ENCODE results near the gene LAPTM5. TPM values are rescaled to one million over a fixed set of nuclear protein-coding genes. Genes with fewer than 3 reads are reported as not detected.
"Not testable (repeated sequence)": the region's sequence is repeated elsewhere in the genome, so short reads cannot be mapped to it uniquely, and the experiment has no call there.

The LAPTM5 gene
- total RNA-seq, 4 donors from 2014 or later, result 8.7 to 21.5 (median 15.6) TPM

GRCh38 chr1:30688920-30689794, 68.4 kb downstream of the LAPTM5 start:
- WGBS, 2 donors, result 81 to 84% methylated on average over 10 to 11 of the region's 11 CpGs
- TF ChIP-seq POLR2A (IDR thresholded peaks at IDR 0.05), result no peak
- TF ChIP-seq, protein P1, sequence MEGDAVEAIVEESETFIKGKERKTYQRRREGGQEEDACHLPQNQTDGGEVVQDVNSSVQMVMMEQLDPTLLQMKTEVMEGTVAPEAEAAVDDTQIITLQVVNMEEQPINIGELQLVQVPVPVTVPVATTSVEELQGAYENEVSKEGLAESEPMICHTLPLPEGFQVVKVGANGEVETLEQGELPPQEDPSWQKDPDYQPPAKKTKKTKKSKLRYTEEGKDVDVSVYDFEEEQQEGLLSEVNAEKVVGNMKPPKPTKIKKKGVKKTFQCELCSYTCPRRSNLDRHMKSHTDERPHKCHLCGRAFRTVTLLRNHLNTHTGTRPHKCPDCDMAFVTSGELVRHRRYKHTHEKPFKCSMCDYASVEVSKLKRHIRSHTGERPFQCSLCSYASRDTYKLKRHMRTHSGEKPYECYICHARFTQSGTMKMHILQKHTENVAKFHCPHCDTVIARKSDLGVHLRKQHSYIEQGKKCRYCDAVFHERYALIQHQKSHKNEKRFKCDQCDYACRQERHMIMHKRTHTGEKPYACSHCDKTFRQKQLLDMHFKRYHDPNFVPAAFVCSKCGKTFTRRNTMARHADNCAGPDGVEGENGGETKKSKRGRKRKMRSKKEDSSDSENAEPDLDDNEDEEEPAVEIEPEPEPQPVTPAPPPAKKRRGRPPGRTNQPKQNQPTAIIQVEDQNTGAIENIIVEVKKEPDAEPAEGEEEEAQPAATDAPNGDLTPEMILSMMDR (IDR thresholded peaks at IDR 0.05), result no peak
- DNase-seq (ENCODE audit: low spot score in 2 of 2), result peak in 1 of 2 donors; percentile 76
- H3K4me3 ChIP-seq (ENCODE audit: low read depth, poor library complexity, severe bottlenecking), result no peak overlapping the region
- intact Hi-C loops (cut with DNase I; ENCODE audit: low total_unique reads), result no loop called here

DNA sequence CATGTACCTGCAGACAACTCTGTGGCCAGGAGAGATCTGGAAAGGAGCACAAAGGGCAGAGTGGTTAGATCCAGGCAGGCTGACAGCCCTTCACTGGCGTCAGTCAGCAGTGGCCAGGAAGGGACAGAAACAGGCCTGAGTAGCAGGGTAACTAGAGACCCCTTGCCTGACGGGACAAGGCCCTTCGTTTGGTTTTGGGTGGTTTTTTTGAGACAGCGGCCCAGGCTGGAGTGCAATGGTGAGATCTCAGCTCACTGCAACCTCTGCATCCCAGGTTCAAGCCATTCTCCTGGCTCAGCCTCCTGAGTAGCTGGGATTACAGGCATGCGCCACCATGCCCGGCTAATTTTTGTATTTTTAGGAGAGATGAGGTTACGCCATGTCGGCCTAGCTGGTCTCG, 69.1 kb downstream of the LAPTM5 start:
- DNase-seq (ENCODE audit: low spot score in 2 of 2), result peak in 1 of 2 donors; percentile 64
- WGBS, 2 donors, result 94 to 97% methylated on average over 9 of the region's 9 CpGs
- H3K4me3 ChIP-seq (ENCODE audit: low read depth, poor library complexity, severe bottlenecking); intact Hi-C loops (cut with DNase I; ENCODE audit: low total_unique reads): not testable (repeated sequence)

DNA sequence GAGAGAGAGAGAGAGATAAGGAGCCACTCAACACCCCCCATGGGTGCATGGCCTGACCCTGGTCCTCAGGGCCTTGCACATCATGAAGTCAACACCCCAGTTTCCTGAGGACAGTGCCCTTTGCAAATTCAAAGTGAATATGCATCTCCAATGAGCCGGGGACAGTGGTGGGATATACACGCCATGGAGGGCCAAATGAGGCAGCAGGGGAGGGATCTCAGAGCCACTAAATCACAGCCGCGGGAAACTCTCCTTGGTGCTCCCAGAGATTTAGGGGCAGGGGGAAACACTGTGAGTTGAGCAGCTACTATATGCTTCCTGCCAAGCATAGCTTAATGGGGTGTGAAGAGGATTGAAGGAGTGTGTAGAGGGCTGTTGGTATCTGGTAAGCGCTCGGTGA, 69.7 kb downstream of the LAPTM5 start:
- 91 to 93% methylated on average over 6 of the region's 6 CpGs for whole genome bisulfite sequencing, 2 donors
- intact Hi-C loops (cut with DNase I; ENCODE audit: low total_unique reads), result no loop called here
- no peak overlapping the region for H3K4me3 ChIP-seq (ENCODE audit: low read depth, poor library complexity, severe bottlenecking)
- peak in 1 of 2 donors; percentile 50 for DNase-seq (ENCODE audit: low spot score in 2 of 2)
- TF ChIP-seq, protein P1 (IDR thresholded peaks at IDR 0.05), result no peak
- no peak for TF ChIP-seq POLR2A (IDR thresholded peaks at IDR 0.05)

GRCh38 chr1:30686236-30686935, 71.2 kb downstream of the LAPTM5 start:
- peak in 1 of 2 donors; percentile 54 for DNase-seq (ENCODE audit: low spot score in 2 of 2)
- no peak overlapping the region for H3K4me3 ChIP-seq (ENCODE audit: low read depth, poor library complexity, severe bottlenecking)
- intact Hi-C loops (cut with DNase I; ENCODE audit: low total_unique reads), result no loop called here
- TF ChIP-seq, protein P1 (IDR thresholded peaks at IDR 0.05), result no peak
- no peak for TF ChIP-seq POLR2A (IDR thresholded peaks at IDR 0.05)
- 70 to 71% methylated on average over 10 of the region's 10 CpGs for WGBS, 2 donors

DNA sequence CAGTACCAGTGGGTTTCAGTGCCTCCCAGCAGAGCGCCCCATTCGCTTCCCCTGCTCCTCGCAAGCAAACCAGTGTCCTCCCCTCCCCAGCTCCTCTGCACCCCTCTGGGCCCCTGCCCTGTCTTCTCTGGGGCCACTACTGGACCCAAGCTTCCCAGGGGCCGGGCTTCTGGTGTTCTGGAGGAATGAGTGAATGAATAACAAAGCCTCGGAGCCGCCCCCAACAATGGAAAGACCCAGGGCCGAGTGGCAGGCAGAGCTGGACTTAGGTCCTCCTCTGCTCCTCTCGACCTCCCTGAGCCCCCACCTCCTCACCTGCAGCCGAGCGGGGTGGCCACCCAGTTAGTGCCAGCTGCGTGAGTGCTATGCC, 71.8 kb downstream of the LAPTM5 start:
- H3K4me3 ChIP-seq (ENCODE audit: low read depth, poor library complexity, severe bottlenecking), result no peak overlapping the region
- 71 to 72% methylated on average over 11 of the region's 11 CpGs for WGBS, 2 donors
- intact Hi-C loops (cut with DNase I; ENCODE audit: low total_unique reads), result no loop called here
- no peak for TF ChIP-seq POLR2A (IDR thresholded peaks at IDR 0.05)
- TF ChIP-seq, protein P1 (IDR thresholded peaks at IDR 0.05), result no peak
- DNase-seq (ENCODE audit: low spot score in 2 of 2), result no peak
